Liver (tissue), 9 donors: ENCODE results near the gene MEG3. TPM values are rescaled to one million over a fixed set of nuclear protein-coding genes. Genes with fewer than 3 reads are reported as not detected.

Source experiments
- DNase-seq: peaks from one replicate; pipeline ENCODE4 v3.0.0-alpha.2; 2017; ENCODE audit warnings: low spot score
- H3K27ac ChIP-seq, 2 donors: one replicate each; pipeline ENCODE4 v1.7.0; 2013; ENCODE audit warnings: inconsistent platforms in 2 of 2, low read length in 2 of 2, control low read depth in 1 of 2, low read depth in 1 of 2, mild to moderate bottlenecking in 1 of 2
- H3K27me3 ChIP-seq, 4 donors: one replicate each; pipeline versions ENCODE4 v1.6.1 to v1.7.0; 2013; ENCODE audit warnings: low read length in 3 of 4, inconsistent platforms in 1 of 4, mild to moderate bottlenecking in 1 of 4, moderate library complexity in 1 of 4; ENCODE audit not compliant: control insufficient read depth in 4 of 4, insufficient read depth in 4 of 4
- H3K36me3 ChIP-seq, 4 donors: one replicate each; pipeline versions ENCODE4 v1.6.1 to v1.7.0; 2013; ENCODE audit warnings: low read length in 3 of 4, mild to moderate bottlenecking in 3 of 4, low read depth in 1 of 4, moderate library complexity in 1 of 4; ENCODE audit not compliant: control insufficient read depth in 4 of 4, insufficient read depth in 3 of 4
- H3K4me1 ChIP-seq, 4 donors: one replicate each; pipeline versions ENCODE4 v1.6.1 to v1.7.0; 2013; ENCODE audit warnings: low read length in 3 of 4, mild to moderate bottlenecking in 3 of 4, moderate library complexity in 1 of 4; ENCODE audit not compliant: control insufficient read depth in 4 of 4, insufficient read depth in 4 of 4
- H3K4me3 ChIP-seq, 3 donors: one replicate each; pipeline versions ENCODE4 v1.6.1 to v1.7.0; 2013; ENCODE audit warnings: low read length in 3 of 3, control low read depth in 1 of 3, low read depth in 1 of 3, mild to moderate bottlenecking in 1 of 3
- H3K9ac ChIP-seq, 2 donors: one replicate each; pipeline ENCODE4 v1.7.0; 2013; ENCODE audit warnings: low read length in 2 of 2, mild to moderate bottlenecking in 2 of 2, moderate library complexity in 2 of 2, control low read depth in 1 of 2, low read depth in 1 of 2
- H3K9me3 ChIP-seq, 4 donors: one replicate each; pipeline versions ENCODE4 v1.6.1 to v1.7.0; 2013; ENCODE audit warnings: low read length in 3 of 4; ENCODE audit not compliant: control insufficient read depth in 4 of 4
- ATF3 ChIP-seq: IDR thresholded peaks from 2 replicates; pipeline ENCODE4 v1.6.1; 2016; ENCODE audit warnings: antibody characterized with exemption
- EGR1 ChIP-seq, 2 donors: IDR thresholded peaks; 2 replicates each; pipeline ENCODE4 v1.6.1; 2016 to 2018; ENCODE audit warnings: antibody characterized with exemption in 2 of 2, low read depth in 2 of 2
- FOXA1 ChIP-seq: IDR thresholded peaks from 2 replicates; pipeline ENCODE4 v1.6.1; 2016; ENCODE audit warnings: antibody characterized with exemption
- FOXA2 ChIP-seq: IDR thresholded peaks from 2 replicates; pipeline ENCODE4 v1.6.1; 2016; ENCODE audit warnings: antibody characterized with exemption
- GABPA ChIP-seq, 2 donors: IDR thresholded peaks in 1 of 2; conservative IDR thresholded peaks in 1 of 2; 2 replicates each; pipeline ENCODE4 v1.6.1; 2016; ENCODE audit warnings: antibody characterized with exemption in 2 of 2, mild to moderate bottlenecking in 1 of 2, moderate library complexity in 1 of 2
- HNF4A ChIP-seq, 2 donors: conservative IDR thresholded peaks; 2 replicates each; pipeline ENCODE4 v1.6.1; 2016; ENCODE audit warnings: antibody characterized with exemption in 2 of 2, mild to moderate bottlenecking in 2 of 2
- JUND ChIP-seq, 2 donors: IDR thresholded peaks; 2 replicates each; pipeline ENCODE4 v1.6.1; 2016; ENCODE audit warnings: antibody characterized with exemption in 2 of 2
- NR2F2 ChIP-seq: IDR thresholded peaks from 2 replicates; pipeline ENCODE4 v1.6.1; 2016; ENCODE audit warnings: antibody characterized with exemption
- RAD21 ChIP-seq, 2 donors: IDR thresholded peaks; 2 replicates each; pipeline ENCODE4 v1.6.1; 2016; ENCODE audit warnings: antibody characterized with exemption in 2 of 2, mild to moderate bottlenecking in 2 of 2
- RXRA ChIP-seq, 2 donors: IDR thresholded peaks; 2 replicates each; pipeline ENCODE4 v1.6.1; 2017 to 2018; ENCODE audit warnings: antibody characterized with exemption in 2 of 2, mild to moderate bottlenecking in 1 of 2
- SP1 ChIP-seq: IDR thresholded peaks from 2 replicates; pipeline ENCODE4 v1.6.1; 2018; ENCODE audit warnings: antibody characterized with exemption, mild to moderate bottlenecking
- TAF1 ChIP-seq: conservative IDR thresholded peaks from 2 replicates; pipeline ENCODE4 v1.6.1; 2016; ENCODE audit warnings: antibody characterized with exemption, mild to moderate bottlenecking
- YY1 ChIP-seq: IDR thresholded peaks from 2 replicates; pipeline ENCODE4 v1.6.1; 2016; ENCODE audit warnings: antibody characterized with exemption, mild to moderate bottlenecking
- ZBTB33 ChIP-seq: IDR thresholded peaks from 2 replicates; pipeline ENCODE4 v1.6.1; 2016; ENCODE audit warnings: antibody characterized with exemption
- WGBS: extraction: QIAGEN DNeasy Blood & Tissue Kit; methylation state at CpG from one replicate; pipeline ENCODE4 v1.1.7; 2013; 5-methylcytosine and 5-hydroxymethylcytosine counted together
- polyA plus RNA-seq, 2 donors: library from polyadenylated mRNA; stranded (reverse) in 1 of 2; unstranded in 1 of 2; fragments of 200-250 nt in 1 of 2; fragments of >200 nt in 1 of 2; fragmentation: Nextera tagmentation in 1 of 2; extraction: Ambion mirVana in 1 of 2; gene quantifications; one replicate each; pipeline versions ENCODE4 v1.2.1 to v1.2.3, GENCODE V29; 2013 to 2015
- total RNA-seq, 2 donors: library from RNA; depleted of rRNA; stranded (reverse); fragments of >200 nt; gene quantifications; one replicate each; pipeline ENCODE4 v1.2.3, GENCODE V29; 2014
- TF ChIP-seq, protein P1 (sequence below): fragments of 150-350 bp; IDR thresholded peaks from 2 replicates; pipeline ENCODE4 v1.5.1; 2017; ENCODE audit warnings: improper control_type of control experiment, low read depth, low read length; ENCODE audit not compliant: missing input control
- donor health status: healthy.
- donor health status: healthy.
- donor health status: healthy.
- donor health status: healthy.
- donor health status: healthy.

Gene MEG3
- total and polyA plus RNA-seq, 4 donors = 12.3 to 485 (median 23.1) TPM

GRCh38 chr14:100804138-100804537, 21.8 kb upstream of the MEG3 start:
- no peak for DNase-seq
- WGBS = 95% methylated on average over 13 of the region's 13 CpGs
- Histone ChIP-seq H3K4me1 (no peaks in the 10 kb centered on the region), H3K36me3 (no peaks in the 10 kb centered on the region), H3K9me3 (peaks cover 0 to 8% (median 6%) of the 10 kb centered on the region in 4 donors), H3K27me3 (peaks cover 0 to 2% (median 0%) of the 10 kb centered on the region in 4 donors), H3K27ac (no peak overlapping the region), H3K9ac (no peak overlapping the region), H3K4me3 (no peak overlapping the region)
- TF ChIP-seq YY1 (no peak), TAF1 (no peak), RAD21 (IDR thresholded peaks at IDR 0.05) (no peak), EGR1 (IDR thresholded peaks at IDR 0.05; ENCODE audit: low read depth in 2 of 2) (no peak), ZBTB33 (no peak), ATF3 (no peak), FOXA1 (no peak), NR2F2 (no peak), JUND (IDR thresholded peaks at IDR 0.05) (no peak), RXRA (IDR thresholded peaks at IDR 0.05) (no peak), SP1 (no peak), HNF4A (conservative IDR thresholded peaks at IDR 0.05) (no peak)
- TF ChIP-seq, protein P1, sequence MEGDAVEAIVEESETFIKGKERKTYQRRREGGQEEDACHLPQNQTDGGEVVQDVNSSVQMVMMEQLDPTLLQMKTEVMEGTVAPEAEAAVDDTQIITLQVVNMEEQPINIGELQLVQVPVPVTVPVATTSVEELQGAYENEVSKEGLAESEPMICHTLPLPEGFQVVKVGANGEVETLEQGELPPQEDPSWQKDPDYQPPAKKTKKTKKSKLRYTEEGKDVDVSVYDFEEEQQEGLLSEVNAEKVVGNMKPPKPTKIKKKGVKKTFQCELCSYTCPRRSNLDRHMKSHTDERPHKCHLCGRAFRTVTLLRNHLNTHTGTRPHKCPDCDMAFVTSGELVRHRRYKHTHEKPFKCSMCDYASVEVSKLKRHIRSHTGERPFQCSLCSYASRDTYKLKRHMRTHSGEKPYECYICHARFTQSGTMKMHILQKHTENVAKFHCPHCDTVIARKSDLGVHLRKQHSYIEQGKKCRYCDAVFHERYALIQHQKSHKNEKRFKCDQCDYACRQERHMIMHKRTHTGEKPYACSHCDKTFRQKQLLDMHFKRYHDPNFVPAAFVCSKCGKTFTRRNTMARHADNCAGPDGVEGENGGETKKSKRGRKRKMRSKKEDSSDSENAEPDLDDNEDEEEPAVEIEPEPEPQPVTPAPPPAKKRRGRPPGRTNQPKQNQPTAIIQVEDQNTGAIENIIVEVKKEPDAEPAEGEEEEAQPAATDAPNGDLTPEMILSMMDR = no peak

GRCh38 chr14:100804558-100805309, 21.2 kb upstream of the MEG3 start:
- Histone ChIP-seq H3K9me3 (peaks cover 0 to 14% (median 7%) of the 10 kb centered on the region in 4 donors), H3K4me3 (no peak overlapping the region), H3K27ac (no peak overlapping the region), H3K36me3 (no peaks in the 10 kb centered on the region), H3K27me3 (peaks cover 0 to 2% (median 0%) of the 10 kb centered on the region in 4 donors), H3K4me1 (no peaks in the 10 kb centered on the region), H3K9ac (no peak overlapping the region)
- no peak for DNase-seq
- TF ChIP-seq YY1 (no peak), TAF1 (no peak), RAD21 (IDR thresholded peaks at IDR 0.05) (no peak), JUND (IDR thresholded peaks at IDR 0.05) (no peak), FOXA2 (no peak), RXRA (IDR thresholded peaks at IDR 0.05) (no peak)
- WGBS = 88% methylated on average over 9 of the region's 9 CpGs

- Histone ChIP-seq H3K27me3 (peaks cover 0 to 2% (median 0%) of the 10 kb centered on the region in 4 donors), H3K36me3 (no peaks in the 10 kb centered on the region), H3K4me3 (no peak overlapping the region), H3K27ac (no peak overlapping the region), H3K9ac (no peak overlapping the region), H3K4me1 (no peaks in the 10 kb centered on the region), H3K9me3 (peaks cover 0 to 24% (median 14%) of the 10 kb centered on the region in 4 donors)
- 95% methylated on average over 9 of the region's 9 CpGs for WGBS
- TF ChIP-seq GABPA (IDR thresholded peaks at IDR 0.05 in 1 of 2, conservative IDR thresholded peaks at IDR 0.05 in 1 of 2) = no peak
- TF ChIP-seq ZBTB33 = no peak
- no peak for TF ChIP-seq ATF3
- no peak for DNase-seq
These were observed 19.5 kb upstream of the MEG3 start for GRCh38 chr14:100806386-100806785.
